GM10266 (cell line): Measurements from ENCODE around the gene SLC25A42.
"Not testable (repeated sequence)": the region's sequence is repeated elsewhere in the genome, so short reads cannot be mapped to it uniquely, and the experiment has no call there.

Experiments used
- DNase-seq: peaks from one replicate; pipeline ENCODE4 v3.0.0; 2012; ENCODE audit errors: extremely low spot score
- CTCF ChIP-seq: IDR thresholded peaks from 2 replicates; pipeline ENCODE4 v1.5.1; 2012; ENCODE audit warnings: mild to moderate bottlenecking, low read depth; ENCODE audit not compliant: control insufficient read depth, insufficient read depth; ENCODE audit errors: missing control alignments

The SLC25A42 gene, protein sequence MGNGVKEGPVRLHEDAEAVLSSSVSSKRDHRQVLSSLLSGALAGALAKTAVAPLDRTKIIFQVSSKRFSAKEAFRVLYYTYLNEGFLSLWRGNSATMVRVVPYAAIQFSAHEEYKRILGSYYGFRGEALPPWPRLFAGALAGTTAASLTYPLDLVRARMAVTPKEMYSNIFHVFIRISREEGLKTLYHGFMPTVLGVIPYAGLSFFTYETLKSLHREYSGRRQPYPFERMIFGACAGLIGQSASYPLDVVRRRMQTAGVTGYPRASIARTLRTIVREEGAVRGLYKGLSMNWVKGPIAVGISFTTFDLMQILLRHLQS

DNA sequence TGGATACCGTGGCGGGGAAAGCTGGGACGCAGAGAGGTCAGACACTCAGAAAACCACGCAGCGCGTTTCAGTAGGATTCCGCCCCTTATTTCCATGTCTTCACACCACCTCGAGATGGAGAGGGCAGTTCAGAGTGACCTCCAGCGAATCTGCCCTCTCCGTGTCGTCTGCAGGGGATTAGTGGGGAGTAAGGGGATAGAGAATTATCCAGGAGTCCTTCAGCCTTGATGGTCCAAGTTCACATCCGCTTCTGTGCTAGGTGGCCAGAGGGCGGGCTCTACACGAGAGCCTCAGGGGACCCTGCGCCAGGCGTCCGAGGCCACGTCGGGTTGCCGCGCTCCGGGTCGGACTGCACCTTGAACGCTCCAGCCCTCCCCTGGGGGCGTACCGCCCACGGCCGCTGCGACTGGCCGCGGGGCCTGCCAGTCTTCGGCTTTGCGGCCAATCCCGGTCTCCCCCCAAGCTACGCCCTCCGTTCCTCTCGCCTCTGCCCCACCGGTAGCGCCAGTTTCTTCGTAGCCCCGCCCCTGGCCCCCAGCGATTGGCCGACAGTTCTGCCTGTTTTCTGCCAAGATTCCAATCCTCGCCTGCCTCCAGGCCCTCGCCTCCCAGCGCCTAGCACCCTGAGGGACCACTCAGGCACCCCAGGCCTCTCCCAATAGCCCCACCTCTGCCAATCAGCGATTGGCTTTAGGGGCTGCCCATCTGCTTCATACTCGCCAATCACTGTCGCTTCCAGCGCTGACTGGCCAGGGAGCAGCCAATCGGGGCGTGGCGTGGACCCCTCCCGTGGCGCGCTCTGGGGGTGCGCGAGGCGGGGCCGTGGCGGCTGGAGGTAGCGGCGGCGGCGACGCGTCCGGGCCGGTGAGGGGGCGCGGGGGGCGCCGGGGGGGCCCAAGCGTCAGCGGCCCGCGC is at the start of gene SLC25A42:
Gene SLC25A42, plus strand, starts transcription at position 812 of the 915 bp plus-strand sequence. CDS start 32,131 bp downstream, outside the sequence.
- peak; percentile 100 for DNase-seq
- TF ChIP-seq CTCF, result no peak

DNA sequence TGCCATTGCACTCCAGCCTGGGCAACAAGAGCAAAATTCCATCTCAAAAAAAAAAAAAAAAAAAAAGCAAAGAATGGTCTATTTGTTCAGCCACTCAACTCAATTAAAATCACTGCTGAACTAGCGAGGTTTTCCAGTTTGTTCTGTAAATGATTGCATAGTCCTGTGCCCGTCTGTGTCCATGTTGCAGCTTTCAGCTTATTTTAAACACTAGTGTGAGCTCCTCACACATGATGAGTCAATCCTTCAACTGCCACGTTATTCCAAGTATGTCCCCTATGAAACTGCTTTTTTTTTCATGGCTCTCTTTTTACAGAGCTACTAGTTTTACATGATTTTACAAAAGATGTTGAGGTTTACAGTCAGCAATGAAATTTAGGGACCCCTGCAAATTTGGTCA is 42.7 kb upstream of the SLC25A42 start:
- no peak for TF ChIP-seq CTCF
- no peak for DNase-seq

DNA sequence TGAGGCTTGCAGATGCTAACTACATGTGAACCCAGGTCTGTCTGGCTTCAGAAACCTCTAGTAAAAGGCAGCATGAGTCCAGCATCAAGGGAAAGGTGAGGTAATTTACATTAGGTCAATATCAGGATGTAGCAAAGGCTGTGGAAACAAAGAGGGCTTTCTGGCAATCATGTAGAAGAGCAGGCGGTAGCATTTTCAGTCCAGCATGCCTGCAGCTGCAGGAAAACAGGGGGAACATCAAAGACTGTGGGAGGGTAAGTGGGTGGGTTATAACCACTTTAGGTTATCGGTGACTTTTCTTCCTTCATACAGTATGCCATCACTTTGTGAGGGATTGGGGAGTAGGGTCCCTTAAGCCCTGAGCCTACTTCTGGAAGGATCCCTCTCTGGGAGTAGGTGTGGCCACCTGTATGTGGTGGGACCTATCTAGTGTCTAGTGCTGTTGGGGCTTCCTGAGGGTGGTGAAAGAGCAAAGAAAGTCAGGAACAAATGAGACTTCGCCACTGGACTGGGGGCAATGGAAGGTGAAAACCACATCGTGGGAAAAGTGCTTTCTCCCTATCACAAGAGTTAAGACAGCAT is 41.3 kb upstream of the SLC25A42 start:
- TF ChIP-seq CTCF, result no peak
- no peak for DNase-seq

- not testable (repeated sequence) for DNase-seq
Measured at GRCh38 chr19:19023376-19023775, 40.4 kb upstream of the SLC25A42 start.

DNA sequence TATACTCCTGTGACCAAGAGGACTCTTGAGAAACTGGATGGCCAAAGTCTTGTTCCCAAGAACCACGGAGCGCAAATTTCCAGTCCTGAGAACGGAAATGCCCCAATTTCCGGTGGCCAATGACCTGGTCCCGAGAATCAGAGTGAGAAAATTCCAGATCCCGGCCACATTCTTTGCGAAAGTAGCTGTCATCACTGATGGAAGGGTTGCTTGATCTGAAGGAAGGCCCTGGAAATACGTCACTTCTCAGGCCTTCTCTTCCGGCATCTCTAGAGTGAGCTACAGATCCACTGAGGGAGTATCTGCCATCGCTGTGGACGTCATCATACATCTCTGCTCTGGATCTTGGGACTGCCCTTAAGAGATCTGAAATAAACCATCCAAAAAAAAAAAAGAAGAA is 37.9 kb upstream of the SLC25A42 start:
- no peak for DNase-seq
- TF ChIP-seq CTCF, result no peak

DNA sequence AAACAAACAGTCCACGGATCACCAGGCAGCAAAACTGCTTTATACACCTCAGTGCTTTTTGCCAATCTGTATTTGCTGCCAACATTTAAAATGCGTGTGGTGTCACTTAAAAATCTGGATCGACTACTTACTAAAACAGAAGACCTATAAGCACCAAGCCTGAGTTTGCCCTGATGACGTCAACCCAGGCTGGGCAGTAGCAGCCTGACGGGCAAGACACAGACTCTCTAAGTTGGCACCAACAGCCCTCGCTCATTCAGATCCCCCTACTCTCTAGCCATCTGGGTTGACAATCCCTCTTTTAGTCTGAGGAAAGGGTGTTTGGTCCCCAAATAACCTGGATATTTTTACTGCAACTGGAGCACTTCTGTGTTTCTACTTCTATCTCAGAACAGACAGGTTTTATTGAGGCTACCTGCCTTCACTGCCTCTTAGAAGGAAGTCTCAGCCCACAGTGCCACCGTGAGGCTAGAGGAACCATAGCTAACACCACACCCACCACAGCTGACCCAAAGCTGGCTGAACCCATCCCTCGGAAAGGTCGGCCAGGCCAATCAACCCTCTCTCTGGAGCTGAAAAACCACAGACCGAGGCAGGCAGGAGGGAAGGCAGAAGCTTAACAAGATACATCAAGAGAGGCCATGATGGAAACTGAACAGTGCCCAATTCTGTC is 37.4 kb upstream of the SLC25A42 start:
- no peak for DNase-seq

More for the DNA sequence above, 37.4 kb upstream of the SLC25A42 start:
- TF ChIP-seq CTCF, result no peak
